Neural cell (in vitro differentiated cells): ENCODE data around the gene ANKFN1. TPM values are rescaled to one million over a fixed set of nuclear protein-coding genes. Genes with fewer than 3 reads are reported as not detected.

Experiments used
- H2AFZ ChIP-seq: fragments of 200-600, 300-800 bp; sonication (generic), shearing (Covaris generic); 2 replicates; pipeline ENCODE4 v1.6.0; 2014; ENCODE audit warnings: low read depth, mild to moderate bottlenecking, antibody characterized with exemption, low read length, moderate library complexity
- H3F3A ChIP-seq: fragments of 200-600 bp; shearing (Covaris generic); 2 replicates; pipeline ENCODE4 v1.6.1; 2016; ENCODE audit warnings: mild to moderate bottlenecking, moderate library complexity, mixed read lengths, antibody characterized with exemption, low read length; ENCODE audit not compliant: insufficient read depth, poor library complexity, severe bottlenecking
- H3K27ac ChIP-seq: fragments of 200-600, 300-800 bp; sonication (generic), shearing (Covaris generic); 2 replicates; pipeline ENCODE4 v1.5.1; 2014; ENCODE audit warnings: mild to moderate bottlenecking, low read length, moderate library complexity
- H3K27me3 ChIP-seq: fragments of 300-800, 200-600 bp; sonication (generic), shearing (Covaris generic); 2 replicates; pipeline ENCODE4 v1.6.0; 2014; ENCODE audit warnings: mild to moderate bottlenecking, low read depth, low read length, moderate library complexity; ENCODE audit not compliant: insufficient read depth
- H3K36me3 ChIP-seq: fragments of 300-800, 200-600 bp; sonication (generic), shearing (Covaris generic); 2 replicates; pipeline ENCODE4 v1.5.1; 2014; ENCODE audit warnings: mild to moderate bottlenecking, antibody characterized with exemption, low read length, moderate library complexity; ENCODE audit not compliant: insufficient read depth
- H3K4me2 ChIP-seq: fragments of 300-800, 200-600 bp; sonication (generic), shearing (Covaris generic); 2 replicates; pipeline ENCODE4 v1.6.0; 2014; ENCODE audit warnings: mild to moderate bottlenecking, low read length
- H3K4me3 ChIP-seq: fragments of 300-800, 200-600 bp; sonication (generic), shearing (Covaris generic); 2 replicates; pipeline ENCODE4 v1.5.1; 2014; ENCODE audit warnings: mild to moderate bottlenecking, low read length, moderate library complexity
- H3K79me2 ChIP-seq: fragments of 200-600 bp; shearing (Covaris generic); replicated peaks from 2 replicates; pipeline ENCODE4 v1.6.0; 2014; ENCODE audit warnings: mild to moderate bottlenecking, low read length, moderate library complexity; ENCODE audit not compliant: insufficient read depth
- H3K9ac ChIP-seq: fragments of 300-800, 200-600 bp; sonication (generic), shearing (Covaris generic); 2 replicates; pipeline ENCODE4 v1.6.1; 2016; ENCODE audit warnings: mild to moderate bottlenecking, low read length, mixed read lengths
- H3K9me2 ChIP-seq: fragments of 200-600 bp; shearing (Covaris generic); 2 replicates; pipeline ENCODE4 v1.6.1; 2016; ENCODE audit warnings: mild to moderate bottlenecking, low read length, mixed read lengths; ENCODE audit not compliant: insufficient read depth
- H3K9me3 ChIP-seq: fragments of 200-600, 300-800 bp; sonication (generic), shearing (Covaris generic); 2 replicates; pipeline ENCODE4 v1.6.1; 2016; ENCODE audit warnings: mild to moderate bottlenecking, mixed run types, low read length, moderate library complexity, mixed read lengths
- H4K20me1 ChIP-seq: fragments of 200-600 bp; shearing (Covaris generic); 2 replicates; pipeline ENCODE4 v1.6.1; 2016; ENCODE audit warnings: mild to moderate bottlenecking, mixed run types; ENCODE audit not compliant: insufficient read depth
- CTCF ChIP-seq: fragments of 450-650 bp; IDR thresholded peaks from 2 replicates; pipeline ENCODE4 v1.5.1; 2014; ENCODE audit warnings: antibody characterized with exemption, mild to moderate bottlenecking, moderate library complexity; ENCODE audit not compliant: poor library complexity, severe bottlenecking
- EP300 ChIP-seq: fragments of 450-650 bp; conservative IDR thresholded peaks from 2 replicates; pipeline ENCODE4 v1.6.1; 2014; ENCODE audit warnings: antibody characterized with exemption, mild to moderate bottlenecking, moderate library complexity; ENCODE audit not compliant: poor library complexity, severe bottlenecking
- EZH2 ChIP-seq: fragments of 200-600, 300-800 bp; shearing (Covaris generic), sonication (generic); IDR thresholded peaks from 2 replicates; pipeline ENCODE4 v1.6.1; 2014; ENCODE audit warnings: antibody characterized with exemption, low read length, borderline replicate concordance, mild to moderate bottlenecking; ENCODE audit not compliant: insufficient read depth, poor library complexity, severe bottlenecking
- MXI1 ChIP-seq: fragments of 450-650 bp; conservative IDR thresholded peaks from 2 replicates; pipeline ENCODE4 v1.6.1; 2014; ENCODE audit warnings: antibody characterized with exemption, mild to moderate bottlenecking; ENCODE audit not compliant: poor library complexity, severe bottlenecking
- POLR2AphosphoS5 ChIP-seq: IDR thresholded peaks from 2 replicates; pipeline ENCODE4 v1.6.1; 2012
- RAD21 ChIP-seq: fragments of 450-650 bp; conservative IDR thresholded peaks from 2 replicates; pipeline ENCODE4 v1.6.1; 2014; ENCODE audit warnings: antibody characterized with exemption, mild to moderate bottlenecking, moderate library complexity
- SMC3 ChIP-seq: fragments of 450-650 bp; conservative IDR thresholded peaks from 2 replicates; pipeline ENCODE4 v1.6.1; 2014; ENCODE audit warnings: antibody characterized with exemption, mild to moderate bottlenecking, moderate library complexity; ENCODE audit not compliant: poor library complexity
- TAF1 ChIP-seq: IDR thresholded peaks from 2 replicates; pipeline ENCODE4 v1.6.1; 2012; ENCODE audit warnings: low read depth
- polyA plus RNA-seq: library from polyadenylated mRNA; depleted of rRNA; stranded (reverse); fragments of >200 nt; gene quantifications from 2 replicates; pipeline ENCODE4 v1.2.3, GENCODE V29; 2014
- TF ChIP-seq, protein P1 (sequence below): IDR thresholded peaks from 2 replicates; pipeline ENCODE4 v1.6.1; 2012; ENCODE audit warnings: borderline replicate concordance

The ANKFN1 gene
- polyA plus RNA-seq, 1 donor from 2014 or later, result 0.14 TPM

- Histone ChIP-seq H3F3A (no peaks in the 10 kb centered on the region), H3K27ac (no peak overlapping the region), H3K36me3 (no peaks in the 10 kb centered on the region), H3K9ac (no peak overlapping the region), H3K4me3 (no peak overlapping the region), H3K9me3 (no peaks in the 10 kb centered on the region), H3K79me2 (no peaks in the 10 kb centered on the region), H2AFZ (no peak overlapping the region), H3K27me3 (no peaks in the 10 kb centered on the region), H4K20me1 (no peaks in the 10 kb centered on the region), H3K9me2 (no peaks in the 10 kb centered on the region), H3K4me2 (no peak overlapping the region)
- TF ChIP-seq EP300, result no peak
- TF ChIP-seq POLR2AphosphoS5, result no peak
- TF ChIP-seq EZH2, result no peak
- no peak for TF ChIP-seq MXI1
- no peak for TF ChIP-seq RAD21
- TF ChIP-seq, protein P1, sequence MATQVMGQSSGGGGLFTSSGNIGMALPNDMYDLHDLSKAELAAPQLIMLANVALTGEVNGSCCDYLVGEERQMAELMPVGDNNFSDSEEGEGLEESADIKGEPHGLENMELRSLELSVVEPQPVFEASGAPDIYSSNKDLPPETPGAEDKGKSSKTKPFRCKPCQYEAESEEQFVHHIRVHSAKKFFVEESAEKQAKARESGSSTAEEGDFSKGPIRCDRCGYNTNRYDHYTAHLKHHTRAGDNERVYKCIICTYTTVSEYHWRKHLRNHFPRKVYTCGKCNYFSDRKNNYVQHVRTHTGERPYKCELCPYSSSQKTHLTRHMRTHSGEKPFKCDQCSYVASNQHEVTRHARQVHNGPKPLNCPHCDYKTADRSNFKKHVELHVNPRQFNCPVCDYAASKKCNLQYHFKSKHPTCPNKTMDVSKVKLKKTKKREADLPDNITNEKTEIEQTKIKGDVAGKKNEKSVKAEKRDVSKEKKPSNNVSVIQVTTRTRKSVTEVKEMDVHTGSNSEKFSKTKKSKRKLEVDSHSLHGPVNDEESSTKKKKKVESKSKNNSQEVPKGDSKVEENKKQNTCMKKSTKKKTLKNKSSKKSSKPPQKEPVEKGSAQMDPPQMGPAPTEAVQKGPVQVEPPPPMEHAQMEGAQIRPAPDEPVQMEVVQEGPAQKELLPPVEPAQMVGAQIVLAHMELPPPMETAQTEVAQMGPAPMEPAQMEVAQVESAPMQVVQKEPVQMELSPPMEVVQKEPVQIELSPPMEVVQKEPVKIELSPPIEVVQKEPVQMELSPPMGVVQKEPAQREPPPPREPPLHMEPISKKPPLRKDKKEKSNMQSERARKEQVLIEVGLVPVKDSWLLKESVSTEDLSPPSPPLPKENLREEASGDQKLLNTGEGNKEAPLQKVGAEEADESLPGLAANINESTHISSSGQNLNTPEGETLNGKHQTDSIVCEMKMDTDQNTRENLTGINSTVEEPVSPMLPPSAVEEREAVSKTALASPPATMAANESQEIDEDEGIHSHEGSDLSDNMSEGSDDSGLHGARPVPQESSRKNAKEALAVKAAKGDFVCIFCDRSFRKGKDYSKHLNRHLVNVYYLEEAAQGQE, result no peak
- TF ChIP-seq CTCF, result no peak
- TF ChIP-seq TAF1, result no peak
- no peak for TF ChIP-seq SMC3
Measured at GRCh38 chr17:56426901-56427300, 273.6 kb downstream of the ANKFN1 start.

DNA sequence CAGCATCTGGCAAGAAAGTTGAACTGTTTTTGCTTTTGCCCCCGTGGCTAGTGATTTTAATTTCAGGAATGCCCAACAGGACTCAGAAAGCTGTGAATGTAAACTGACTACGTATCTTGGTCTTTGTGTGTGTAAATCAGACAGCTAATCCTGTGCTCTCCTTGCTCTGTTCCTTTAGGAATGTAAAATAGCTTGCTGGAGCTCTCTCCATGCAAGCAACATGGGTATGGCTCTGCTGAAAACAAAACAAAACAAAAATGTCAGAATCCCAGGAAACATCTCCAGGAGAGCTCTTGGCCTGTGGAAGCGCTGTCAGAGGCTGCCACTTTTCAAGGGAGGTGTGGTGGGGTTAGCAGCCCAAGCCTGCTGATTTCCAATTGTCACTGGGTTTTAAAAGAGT is 278.5 kb downstream of the ANKFN1 start:
- Histone ChIP-seq H2AFZ (no peak overlapping the region), H3K4me3 (no peak overlapping the region), H3K9me3 (no peaks in the 10 kb centered on the region), H3F3A (no peaks in the 10 kb centered on the region), H3K4me2 (no peak overlapping the region), H3K27ac (no peak overlapping the region), H3K79me2 (no peaks in the 10 kb centered on the region), H3K9me2 (no peaks in the 10 kb centered on the region), H3K27me3 (no peaks in the 10 kb centered on the region), H3K9ac (no peak overlapping the region), H3K36me3 (no peaks in the 10 kb centered on the region), H4K20me1 (no peaks in the 10 kb centered on the region)
- TF ChIP-seq RAD21 (no peak), MXI1 (no peak), EZH2 (no peak)

GRCh38 chr17:56432443-56432842 is 279.2 kb downstream of the ANKFN1 start:
- Histone ChIP-seq H3K27ac (no peak overlapping the region), H3F3A (no peaks in the 10 kb centered on the region), H4K20me1 (no peaks in the 10 kb centered on the region), H3K9ac (no peak overlapping the region), H3K9me2 (no peaks in the 10 kb centered on the region), H2AFZ (no peak overlapping the region), H3K4me2 (no peak overlapping the region), H3K4me3 (no peak overlapping the region), H3K27me3 (no peaks in the 10 kb centered on the region), H3K9me3 (no peaks in the 10 kb centered on the region), H3K36me3 (no peaks in the 10 kb centered on the region), H3K79me2 (no peaks in the 10 kb centered on the region)
- TF ChIP-seq POLR2AphosphoS5 (no peak), EP300 (no peak), TAF1 (no peak), SMC3 (no peak), CTCF (no peak), RAD21 (no peak), EZH2 (no peak), MXI1 (no peak)
- TF ChIP-seq, protein P1, result no peak
